COLO668 (cell line): Measurements from ENCODE around the gene NTNG2.

Experiments used
- DNase-seq: peaks from one replicate; lab custom pipeline; 2025; ENCODE audit not compliant: unreplicated experiment; lab: John Stamatoyannopoulos, UW

Gene NTNG2

DNA sequence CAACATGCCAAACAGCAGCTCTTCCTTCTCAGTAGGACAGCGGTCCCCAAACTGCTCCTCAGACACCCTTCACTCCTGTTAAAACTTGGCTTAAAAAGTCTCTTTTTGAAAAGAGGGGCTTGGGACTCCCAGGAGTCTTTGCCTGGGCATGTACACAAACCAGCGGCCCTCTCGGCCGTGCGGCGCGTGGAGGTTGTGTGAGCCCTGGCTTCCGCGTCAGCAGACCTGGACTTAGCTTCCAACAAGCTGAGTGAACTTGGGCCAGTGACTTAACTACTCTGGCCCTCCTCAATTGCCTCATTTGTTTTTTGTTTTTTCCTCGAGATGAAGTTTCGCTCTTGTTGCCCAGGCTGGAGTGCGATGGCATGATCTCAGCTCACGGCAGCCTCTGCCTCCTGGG is 15.3 kb upstream of the NTNG2 start:
- no peak for DNase-seq

DNA sequence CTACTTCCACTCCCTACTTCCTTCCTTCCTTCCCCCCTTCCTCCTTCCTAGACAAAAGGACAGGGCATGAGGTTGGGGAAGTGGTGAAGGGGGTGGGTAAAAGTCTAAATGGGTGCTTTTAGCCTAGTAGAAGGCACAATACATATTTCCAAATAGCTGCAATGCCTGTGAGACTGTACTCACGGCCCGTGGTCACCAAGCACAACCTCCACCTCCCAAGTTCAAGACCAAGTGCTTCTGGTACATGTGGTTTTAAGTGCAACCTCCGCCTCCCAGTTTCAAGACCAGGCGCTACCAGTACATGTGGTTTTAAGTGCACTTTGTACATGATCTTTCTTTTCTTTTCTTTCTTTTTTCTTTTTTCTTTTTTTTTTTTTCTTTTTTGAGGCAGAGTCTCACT is 14.5 kb upstream of the NTNG2 start:
- DNase-seq = no peak

DNA sequence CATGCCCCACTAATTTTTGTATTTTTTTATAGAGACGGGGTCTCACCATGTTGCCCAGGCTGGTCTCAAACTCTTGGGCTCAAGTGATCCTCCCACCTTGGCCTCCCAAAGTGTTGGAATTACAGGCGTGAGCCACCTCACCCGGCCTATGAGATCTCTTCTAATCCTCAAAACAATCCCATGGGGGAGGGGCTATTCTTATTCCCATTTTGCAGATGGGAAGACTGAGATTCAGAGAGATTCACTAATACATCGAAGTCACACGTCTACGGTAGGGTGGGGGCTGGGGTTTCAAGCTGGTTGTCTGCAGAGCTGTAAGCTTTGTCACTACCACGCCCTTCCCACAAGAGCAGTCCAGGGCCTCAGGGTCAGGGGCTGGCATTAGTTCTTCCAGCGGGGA is 14.0 kb upstream of the NTNG2 start:
- no peak for DNase-seq

- DNase-seq = no peak
These were observed 11.6 kb upstream of the NTNG2 start for GRCh38 chr9:132150256-132150655.

- no peak for DNase-seq
These were observed 10.7 kb upstream of the NTNG2 start for GRCh38 chr9:132151118-132151517.

- no peak for DNase-seq
These were observed 9.6 kb upstream of the NTNG2 start for GRCh38 chr9:132152231-132152630.

GRCh38 chr9:132154863-132155567 is 6.8 kb upstream of the NTNG2 start:
- DNase-seq = no peak

GRCh38 chr9:132155568-132155895 is 6.3 kb upstream of the NTNG2 start:
- DNase-seq = no peak

DNA sequence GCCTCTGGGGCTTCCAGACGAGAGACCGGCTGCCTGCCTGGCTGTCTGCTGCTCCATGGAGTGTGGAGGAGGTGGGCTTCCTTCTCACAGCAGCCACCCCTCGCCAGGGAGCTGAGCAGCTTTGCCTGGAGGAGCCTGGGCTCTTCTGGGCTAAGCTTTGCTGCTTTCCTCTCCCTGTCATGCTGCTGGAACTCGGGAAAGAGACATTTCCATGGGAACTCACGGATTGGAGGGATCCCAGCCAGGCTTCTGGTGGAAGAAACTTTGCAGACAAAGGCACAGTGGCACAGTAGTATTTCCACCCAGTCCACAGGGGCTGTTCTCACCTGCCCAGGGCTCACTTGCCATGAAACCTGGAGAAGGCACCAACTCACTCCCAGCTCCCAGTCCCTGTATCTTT is 5.6 kb upstream of the NTNG2 start:
- DNase-seq = no peak

DNA sequence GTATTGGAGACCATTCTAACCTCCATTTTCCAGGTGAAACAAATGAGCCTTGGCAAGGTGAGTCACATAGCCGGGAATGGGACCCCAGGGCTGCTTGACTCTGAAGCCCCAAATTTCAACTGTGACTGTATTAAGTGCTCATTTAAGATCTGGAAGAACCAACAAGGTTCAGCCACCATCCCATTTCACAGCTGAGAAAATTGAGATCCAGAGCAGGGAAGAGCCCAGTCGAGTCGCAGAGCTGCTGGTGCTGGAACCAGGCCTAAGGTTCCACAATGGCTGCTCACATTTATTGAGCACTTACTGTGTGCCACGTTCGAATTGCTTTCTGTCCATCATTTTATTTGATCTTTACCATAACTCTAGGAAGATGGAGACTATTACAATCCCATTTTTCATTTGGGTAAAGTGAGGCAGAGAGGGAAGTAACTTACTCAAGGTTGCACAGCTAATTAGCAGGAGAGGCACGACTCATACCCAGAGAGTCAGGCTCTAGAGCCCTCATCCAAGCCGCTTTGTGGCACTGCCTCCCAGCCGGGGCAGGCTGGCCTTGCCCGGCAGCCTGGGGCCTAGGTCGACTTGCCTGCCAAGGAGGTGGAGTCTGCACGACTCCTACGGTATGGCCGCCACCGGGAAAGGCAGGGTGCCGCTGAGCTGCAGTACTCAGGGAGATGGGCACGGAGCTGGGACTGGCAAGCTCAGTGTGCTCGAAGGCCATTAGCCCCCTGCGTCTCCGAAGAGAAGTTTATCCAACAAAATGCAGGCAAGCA is 4.3 kb upstream of the NTNG2 start:
- no peak for DNase-seq

GRCh38 chr9:132160802-132161742 is 786 bp upstream of the NTNG2 start:
- peak; percentile 26 for DNase-seq

GRCh38 chr9:132162764-132163456 is 1.1 kb downstream of the NTNG2 start:
- peak; percentile 34 for DNase-seq

DNA sequence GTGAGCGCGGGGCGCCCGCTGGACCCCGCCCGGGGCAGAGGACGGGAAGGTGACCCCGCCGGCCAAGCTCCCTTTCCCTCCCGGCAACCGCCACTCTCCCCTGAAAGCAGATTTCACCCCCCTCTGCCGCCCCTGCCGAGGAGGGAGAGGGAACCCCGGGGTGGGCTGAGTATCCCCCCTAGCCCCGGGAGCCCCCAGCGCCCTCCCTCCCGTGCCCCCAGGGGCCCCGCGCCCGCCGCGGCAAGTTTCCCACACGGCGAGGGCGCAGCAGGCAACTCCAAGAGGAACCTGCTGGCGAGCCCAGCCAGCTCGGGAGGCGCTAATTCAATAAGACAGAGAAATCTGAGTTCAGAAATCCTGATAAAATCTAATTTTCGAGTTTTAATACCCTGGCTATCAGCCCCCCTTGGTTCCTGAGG is 1.6 kb downstream of the NTNG2 start:
- DNase-seq = peak; percentile 23

DNA sequence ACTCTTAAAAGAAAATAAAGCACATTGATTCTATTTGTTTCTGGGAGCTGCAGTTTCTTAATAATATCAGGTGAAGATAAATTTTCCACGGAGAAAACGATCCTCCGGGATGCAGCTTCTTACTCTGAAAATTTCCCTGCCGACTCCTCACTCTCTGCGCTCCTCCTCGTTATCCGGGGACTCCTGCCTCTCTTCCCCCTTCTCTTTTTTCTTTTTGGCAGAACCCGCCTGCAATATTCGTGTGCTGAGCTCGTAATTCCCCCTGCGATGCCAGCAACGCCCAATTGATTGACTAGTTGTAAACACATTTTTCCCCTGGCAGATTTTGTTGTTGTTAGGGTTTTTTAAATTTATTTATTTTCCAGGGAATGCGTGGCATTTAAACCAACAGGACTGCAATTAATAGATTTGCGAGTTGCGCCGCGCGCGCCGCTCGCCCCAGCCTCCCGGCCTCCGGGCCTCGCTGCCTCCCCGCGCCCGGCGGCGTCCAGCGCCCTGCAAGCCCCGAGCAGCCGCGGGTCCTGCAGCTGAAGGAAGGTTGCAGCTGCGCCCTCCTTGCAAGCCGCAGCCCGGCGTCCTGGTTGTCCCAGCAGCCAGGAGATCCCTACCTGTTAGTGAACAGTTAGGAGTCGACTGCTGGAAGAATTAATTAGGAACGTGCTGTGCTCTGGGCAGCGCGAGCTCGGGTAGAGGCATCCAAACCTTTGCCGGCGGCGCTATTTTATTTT is 2.2 kb downstream of the NTNG2 start:
- DNase-seq = no peak

DNA sequence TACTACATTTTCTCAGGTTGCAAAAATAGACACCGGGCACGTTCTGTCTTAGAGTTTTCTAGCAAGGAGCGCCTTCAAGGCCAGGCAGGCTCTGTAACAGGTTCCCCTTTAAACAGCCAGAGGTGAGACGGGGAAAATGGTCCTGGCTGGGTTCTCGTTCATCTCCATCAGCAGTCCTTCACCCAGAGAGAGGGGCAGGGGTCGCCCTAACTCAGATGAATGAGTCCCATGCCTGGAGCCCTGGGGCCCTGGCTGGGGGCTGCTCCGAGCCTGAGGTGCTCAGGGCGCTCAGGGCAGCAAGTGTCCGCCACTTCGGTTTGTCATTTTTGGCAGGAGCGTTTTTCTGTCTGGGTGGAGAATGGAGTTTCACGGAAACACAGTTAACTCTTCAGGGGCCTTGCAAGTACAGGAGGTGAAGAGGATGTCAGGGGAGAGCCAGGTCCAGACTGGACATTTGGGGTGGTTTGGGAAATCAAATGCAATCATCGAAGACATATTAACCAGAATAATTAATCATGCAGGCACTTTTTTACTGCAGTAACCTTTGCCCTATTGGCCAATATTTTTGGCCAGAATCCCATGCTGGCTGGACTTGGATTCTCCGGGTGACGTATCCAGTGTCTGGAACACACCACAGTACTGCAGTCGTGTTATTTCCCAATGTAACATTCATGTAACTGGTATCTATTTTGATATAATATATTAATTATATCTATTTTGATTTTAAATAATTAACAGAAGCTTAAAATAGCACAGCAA is 2.9 kb downstream of the NTNG2 start:
- no peak for DNase-seq

DNA sequence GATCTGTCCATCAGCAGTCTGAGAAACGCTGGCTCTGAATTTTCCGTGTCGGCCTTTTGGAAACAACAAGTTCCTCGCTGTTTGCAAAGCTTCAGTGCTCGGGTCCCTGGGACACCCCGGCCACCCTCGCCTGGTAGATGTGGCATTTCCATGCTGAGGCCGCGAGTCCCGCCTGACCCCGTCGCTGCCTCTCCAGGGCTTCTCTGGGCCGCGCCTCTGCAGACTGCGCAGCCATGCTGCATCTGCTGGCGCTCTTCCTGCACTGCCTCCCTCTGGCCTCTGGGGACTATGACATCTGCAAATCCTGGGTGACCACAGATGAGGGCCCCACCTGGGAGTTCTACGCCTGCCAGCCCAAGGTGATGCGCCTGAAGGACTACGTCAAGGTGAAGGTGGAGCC is 4.7 kb downstream of the NTNG2 start:
- DNase-seq = peak; percentile 12

GRCh38 chr9:132167192-132167591 is 5.3 kb downstream of the NTNG2 start:
- DNase-seq = no peak

DNA sequence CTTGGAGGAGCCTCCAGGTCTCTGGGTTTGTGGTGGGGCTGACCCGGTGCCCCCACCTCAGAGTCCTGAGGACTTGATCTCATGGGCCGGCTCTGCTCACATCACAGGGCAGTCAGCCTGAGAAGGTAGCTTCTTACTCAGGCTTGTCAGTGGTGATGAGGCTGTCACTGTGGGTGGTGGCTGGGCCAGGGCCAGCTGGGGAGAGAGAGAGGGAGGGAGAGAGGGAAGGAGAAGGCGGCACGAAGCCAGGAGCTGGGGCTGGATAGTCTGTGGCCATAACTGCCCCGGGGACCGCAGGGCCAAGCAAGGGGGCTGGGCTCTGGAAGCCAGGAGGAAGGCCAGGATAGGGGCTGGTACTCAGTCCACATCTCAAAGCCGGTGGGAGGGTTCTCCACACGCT is 6.5 kb downstream of the NTNG2 start:
- no peak for DNase-seq

GRCh38 chr9:132168851-132169250 is 7.0 kb downstream of the NTNG2 start:
- DNase-seq = no peak
